HL-60 (cell line): ENCODE measurements around the gene TNFRSF8.
A peak's percentile ranks its signal among the peaks of the same experiment; 100 is the strongest.

Experiments
- DNase-seq, 2 experiments: peaks; one replicate each; pipeline ENCODE4 v3.0.0-alpha.2; 2010 to 2020; ENCODE audit warnings: low read depth in 1 of 2, low spot score in 1 of 2
- H3K27ac ChIP-seq: fragments of 250-450 bp; sonication (Bioruptor Pico); replicated peaks from 2 replicates; pipeline ENCODE4 v1.5.1; 2020; ENCODE audit warnings: mild to moderate bottlenecking, moderate library complexity
- H3K27me3 ChIP-seq: fragments of 250-450 bp; sonication (Bioruptor Pico); 2 replicates; pipeline ENCODE4 v1.5.1; 2021; ENCODE audit warnings: mild to moderate bottlenecking, moderate library complexity; ENCODE audit not compliant: insufficient read depth, poor library complexity, severe bottlenecking
- H3K4me3 ChIP-seq: replicated peaks from 2 replicates; pipeline ENCODE4 v1.5.1; 2011; ENCODE audit warnings: mild to moderate bottlenecking, control low read depth, low read length; ENCODE audit not compliant: insufficient read depth
- CTCF ChIP-seq: IDR thresholded peaks from one replicate; pipeline ENCODE4 v1.5.1; 2011; ENCODE audit warnings: low read length, control low read depth, inconsistent platforms; ENCODE audit not compliant: insufficient read depth
- GABPA ChIP-seq: IDR thresholded peaks from 2 replicates; pipeline ENCODE4 v1.6.1; 2012; ENCODE audit warnings: low read depth
- POLR2AphosphoS5 ChIP-seq: IDR thresholded peaks from 2 replicates; pipeline ENCODE4 v1.6.1; 2012; ENCODE audit warnings: low read depth
- REST ChIP-seq: IDR thresholded peaks from 2 replicates; pipeline ENCODE4 v1.6.1; 2012; ENCODE audit warnings: low read depth; ENCODE audit not compliant: insufficient replicate concordance
- SPI1 ChIP-seq: IDR thresholded peaks from 2 replicates; pipeline ENCODE4 v1.6.1; 2012; ENCODE audit warnings: low read depth, mild to moderate bottlenecking, borderline replicate concordance

Gene TNFRSF8

GRCh38 chr1:12178511-12178910 is 115.4 kb downstream of the TNFRSF8 start:
- no peak for TF ChIP-seq GABPA
- no peak for TF ChIP-seq SPI1
- TF ChIP-seq CTCF: no peak
- Histone ChIP-seq H3K27ac (peak overlapping the region; percentile 81; the same call in 1 of the 2 replicates), H3K4me3 (no peak overlapping the region), H3K27me3 (no peaks in the 10 kb centered on the region)
- DNase-seq: no peak

GRCh38 chr1:12179111-12179519 is 116.0 kb downstream of the TNFRSF8 start:
- Histone ChIP-seq H3K27me3 (no peaks in the 10 kb centered on the region), H3K4me3 (no peak overlapping the region), H3K27ac (peak overlapping the region; percentile 81)
- no peak for DNase-seq
- TF ChIP-seq REST (no peak), GABPA (no peak), SPI1 (no peak), POLR2AphosphoS5 (no peak), CTCF (no peak)

- H3K27me3 ChIP-seq: no peaks in the 10 kb centered on the region
- H3K27ac ChIP-seq: peak overlapping the region; percentile 81
- no peak for DNase-seq
- no peak for TF ChIP-seq REST
- no peak for TF ChIP-seq POLR2AphosphoS5
- TF ChIP-seq SPI1: no peak
- TF ChIP-seq CTCF: no peak
- no peak for TF ChIP-seq GABPA
- no peak overlapping the region for H3K4me3 ChIP-seq
These were observed 116.6 kb downstream of the TNFRSF8 start for GRCh38 chr1:12179676-12180075.

- DNase-seq: peak; percentile 96 to 97
- H3K27ac ChIP-seq: peak overlapping the region; percentile 81
- no peaks in the 10 kb centered on the region for H3K27me3 ChIP-seq
- TF ChIP-seq POLR2AphosphoS5: no peak
- no peak for TF ChIP-seq CTCF
- peak; percentile 17 for TF ChIP-seq REST
- peak; percentile 21; the same call in 1 of the 2 replicates for TF ChIP-seq SPI1
- TF ChIP-seq GABPA: peak; percentile 18; the same call in 1 of the 2 replicates
- H3K4me3 ChIP-seq: no peak overlapping the region
These were observed 117.2 kb downstream of the TNFRSF8 start for GRCh38 chr1:12180315-12180714.
